Lung microvascular endothelial cell (primary cell): ENCODE data around the gene TPPP3. TPM values are rescaled to one million over a fixed set of nuclear protein-coding genes. Genes with fewer than 3 reads are reported as not detected.

Source experiments
- DNase-seq, 2 donors: peaks; one replicate each; pipeline versions ENCODE4 v3.0.0 to v3.0.0-alpha.2; 2010; ENCODE audit warnings: low read depth in 2 of 2
- total RNA-seq: library from RNA; depleted of rRNA; stranded (reverse); fragments of >200 nt; gene quantifications from 2 replicates; pipeline ENCODE4 v1.2.1, GENCODE V29; 2014

TPPP3 gene
- total RNA-seq, 1 donor from 2014 or later = not detected

DNA sequence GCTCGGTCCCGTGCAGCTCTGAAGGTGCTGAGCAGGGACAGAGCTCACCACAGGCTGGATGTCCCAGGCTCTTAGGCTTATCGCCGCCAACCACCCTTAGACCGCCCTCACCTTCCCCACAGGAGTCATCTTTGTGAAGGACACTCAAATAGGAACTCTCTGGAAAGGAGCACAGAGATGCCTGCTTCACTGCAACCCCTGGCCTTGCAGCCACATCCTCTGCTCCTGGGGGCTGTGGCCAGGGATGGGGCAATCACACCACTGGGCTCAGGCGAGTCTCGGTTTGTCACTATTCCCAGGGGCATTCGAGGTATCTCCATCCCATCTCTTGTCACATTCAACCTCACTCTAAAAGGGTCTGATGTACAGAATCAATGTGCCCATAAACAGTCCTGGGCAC is 12.0 kb upstream of the TPPP3 start:
- DNase-seq = no peak

DNA sequence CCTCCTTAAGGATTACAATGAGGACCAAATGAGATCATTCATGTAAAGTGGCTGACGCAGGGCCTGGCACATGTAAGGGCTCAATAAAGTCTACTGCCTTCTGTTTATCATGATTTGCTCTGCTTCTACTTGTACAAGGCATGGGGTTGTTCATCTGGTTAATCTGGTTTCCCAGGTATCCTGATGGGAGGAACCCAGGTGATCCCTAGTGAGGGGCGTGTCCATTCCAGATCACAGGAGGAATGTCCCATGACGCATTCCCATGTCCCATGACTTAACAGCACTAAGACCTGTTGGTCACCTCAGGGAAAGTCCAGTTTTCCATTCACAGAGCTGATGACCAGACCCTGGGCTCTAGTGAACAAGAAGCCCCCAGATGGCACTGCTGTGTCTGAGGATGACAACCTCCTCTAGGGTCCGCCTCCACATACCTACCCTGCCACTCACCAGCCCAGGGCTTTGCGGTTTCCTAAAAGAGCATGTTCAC is 11.5 kb upstream of the TPPP3 start:
- peak in 1 of 2 donors; percentile 22 for DNase-seq

DNA sequence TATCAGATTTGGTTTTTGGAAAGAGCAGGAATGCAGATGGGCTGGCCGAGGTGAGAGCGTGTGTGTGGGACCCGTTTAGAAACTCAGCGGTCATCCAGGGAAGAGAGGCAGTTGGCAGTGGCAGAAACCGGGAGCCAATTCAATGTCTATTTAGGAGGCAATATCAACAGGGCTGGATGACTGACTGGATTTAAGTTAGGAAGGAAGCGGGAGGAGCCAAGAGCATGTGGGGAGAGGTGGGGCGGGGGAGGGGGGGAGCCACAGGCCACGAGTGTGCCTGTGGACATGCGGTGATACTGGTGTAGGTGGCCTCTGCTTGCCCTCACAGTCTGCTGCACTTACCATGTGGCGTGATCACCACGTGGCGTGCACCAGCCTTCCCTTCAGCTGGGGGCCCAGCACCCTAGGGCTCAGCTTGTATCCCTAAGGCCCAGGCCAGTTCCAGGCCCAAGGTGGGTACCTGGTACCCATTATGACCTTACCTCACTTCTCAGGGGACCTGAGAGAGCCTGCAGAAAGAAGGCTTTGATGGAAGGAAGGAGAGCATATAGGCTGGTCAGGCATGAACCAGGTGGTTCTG is 10.8 kb upstream of the TPPP3 start:
- peak; percentile 62 to 64 for DNase-seq

DNA sequence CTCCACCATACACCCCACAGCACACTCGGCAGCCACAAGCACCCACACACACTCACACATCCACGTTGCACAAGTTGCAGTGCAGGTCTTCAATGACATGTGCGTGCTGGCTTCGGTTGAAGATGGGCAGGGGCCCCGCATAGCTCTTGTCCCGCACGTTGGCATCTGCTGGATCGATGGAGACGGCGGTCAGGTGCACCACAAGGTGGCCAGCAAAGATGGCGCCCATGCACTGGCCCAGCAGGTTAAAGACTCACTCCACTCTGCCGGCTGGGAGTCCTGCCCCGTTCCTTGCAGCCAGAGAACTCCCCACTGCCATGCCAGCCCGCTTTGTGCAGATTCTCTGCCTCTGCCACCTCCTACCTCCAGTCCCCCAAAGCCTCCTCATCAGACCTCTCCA is 7.6 kb upstream of the TPPP3 start:
- no peak for DNase-seq

DNA sequence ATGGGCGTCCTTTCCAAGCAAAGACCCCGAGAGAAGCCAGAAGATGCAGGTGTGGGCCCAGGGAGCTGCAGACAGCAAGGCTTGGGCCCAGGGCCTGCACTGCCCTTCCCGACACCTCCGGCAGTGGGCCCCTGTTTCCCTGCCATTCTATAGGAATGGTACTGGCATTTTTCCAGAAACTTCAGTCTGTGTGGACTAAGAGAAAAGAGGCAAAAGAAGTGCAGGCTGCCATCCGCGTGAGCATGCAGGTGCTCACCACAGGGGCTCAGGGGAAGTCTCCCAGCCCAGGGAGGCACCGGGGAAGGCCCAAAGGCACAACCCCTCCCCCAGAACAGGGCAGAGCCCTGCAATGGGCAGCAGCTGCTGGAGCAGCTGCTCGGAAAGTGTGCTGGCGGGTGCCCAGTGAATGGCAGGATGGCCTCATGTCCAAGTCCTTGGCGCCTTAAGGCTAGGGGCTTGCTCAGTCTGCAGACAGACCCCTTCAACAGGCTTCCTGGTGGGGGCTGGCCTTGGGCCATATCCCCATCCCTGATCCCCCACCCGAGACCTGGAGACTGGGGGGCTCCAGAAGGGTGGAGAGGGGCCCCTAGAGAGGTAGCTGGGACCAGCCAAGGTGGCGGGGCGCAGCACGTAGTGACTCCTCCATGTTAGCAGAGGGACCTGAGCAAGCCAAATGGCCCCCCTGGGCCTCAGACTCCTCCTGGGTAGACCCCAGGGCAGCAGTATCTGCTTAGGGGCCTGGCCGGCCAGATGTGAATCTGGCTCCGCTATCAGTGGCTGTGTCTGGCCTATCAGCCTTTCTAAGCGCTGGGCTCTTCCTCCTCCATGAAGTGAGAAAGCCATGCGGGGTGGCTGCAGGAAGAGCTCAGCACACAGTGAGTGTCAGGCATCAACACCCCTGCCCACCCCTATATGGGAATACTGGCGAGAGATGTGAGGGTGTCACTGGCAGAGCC is 6.7 kb upstream of the TPPP3 start:
- no peak for DNase-seq

DNA sequence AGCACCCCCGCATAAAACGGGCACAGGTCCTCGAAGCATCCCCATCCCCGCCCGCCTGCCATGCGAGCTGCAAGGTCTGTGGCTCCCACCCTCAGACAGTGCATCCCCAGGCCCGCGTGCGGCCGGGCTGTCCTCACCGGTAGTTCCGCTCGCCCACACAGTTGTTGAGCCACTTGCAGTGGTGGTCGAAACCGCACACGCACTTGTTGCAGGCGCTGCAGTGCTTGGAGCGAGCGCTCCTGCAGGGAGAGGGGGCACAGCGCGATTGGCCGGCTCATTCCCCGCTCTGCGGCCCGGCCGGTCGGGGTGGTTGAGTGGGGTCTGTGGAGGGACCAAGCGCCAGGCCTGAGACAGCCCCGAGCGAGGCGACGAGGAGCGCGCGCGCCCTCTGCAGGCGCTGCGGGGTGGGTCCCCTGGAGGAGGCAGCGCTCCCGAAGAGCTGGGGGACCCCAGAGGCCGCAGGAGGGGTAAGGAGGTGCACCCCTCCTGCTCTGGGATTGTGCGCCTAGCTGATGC is 6.0 kb upstream of the TPPP3 start:
- DNase-seq = peak; percentile 48 to 55

DNA sequence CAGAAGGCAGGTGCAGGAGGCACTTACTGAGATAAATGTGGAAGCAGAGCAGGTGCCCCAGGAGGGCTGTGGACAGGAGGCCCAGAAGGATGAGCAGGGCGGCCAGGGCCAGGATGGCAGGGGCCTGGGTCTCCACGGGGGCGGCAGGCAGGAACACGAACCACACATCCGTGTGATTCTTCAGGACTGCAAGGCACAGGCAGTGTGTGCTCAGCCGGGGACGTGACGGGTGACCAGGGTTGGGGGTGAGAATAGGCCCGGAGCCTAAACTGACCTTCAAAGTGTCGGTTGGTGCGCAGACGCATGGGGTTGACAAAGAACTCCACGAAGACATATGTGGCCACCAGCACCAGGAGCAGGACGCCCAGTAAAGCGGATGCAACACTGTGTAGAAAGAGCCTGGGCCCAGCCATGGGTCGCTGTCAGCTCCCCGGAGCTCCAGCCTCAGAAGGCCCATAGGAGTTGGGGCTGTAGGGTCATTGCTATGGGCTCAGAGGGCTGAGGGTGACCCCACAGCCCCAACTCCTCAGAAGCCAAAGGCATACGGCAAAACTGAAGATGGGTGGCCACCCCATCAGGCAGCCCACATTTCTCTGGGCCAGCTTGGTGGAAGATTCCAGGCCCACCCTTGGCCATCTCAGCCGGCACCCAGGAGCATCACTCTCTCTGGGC is 5.4 kb upstream of the TPPP3 start:
- no peak for DNase-seq

DNA sequence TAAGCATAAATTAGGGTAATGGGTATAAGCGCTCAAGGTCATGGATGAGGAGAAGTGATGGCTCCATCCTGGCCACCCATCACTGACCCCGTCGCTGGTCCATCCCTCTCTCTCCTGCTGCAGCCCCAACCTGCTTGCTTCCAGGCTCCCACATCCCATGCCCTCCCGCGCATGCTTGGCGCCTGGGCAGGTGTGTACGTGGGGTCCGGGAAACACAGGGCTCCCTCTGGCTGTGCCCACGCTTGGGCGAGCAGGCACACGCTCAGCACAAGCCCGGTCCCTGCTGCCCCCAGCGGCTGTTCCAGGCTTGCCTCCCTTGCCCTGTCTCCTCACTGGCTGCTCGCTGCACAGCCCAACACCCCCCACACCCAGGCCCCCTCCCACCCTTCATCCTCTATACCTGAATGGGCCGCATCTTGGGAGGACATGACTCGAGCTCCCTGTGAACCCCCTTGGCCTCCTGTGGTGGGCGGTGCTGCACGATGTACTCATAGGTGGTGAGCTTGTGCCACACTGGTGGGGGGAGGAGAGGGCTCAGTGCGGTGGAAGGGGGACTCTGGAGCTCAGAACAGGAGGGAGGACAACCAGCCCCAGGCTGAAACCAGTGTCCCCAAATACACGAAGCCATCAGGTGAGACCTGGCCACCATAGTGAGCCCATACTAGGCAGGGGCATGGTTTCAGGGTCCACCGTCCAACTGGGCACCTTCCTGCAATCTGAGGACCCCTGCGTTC is 4.7 kb upstream of the TPPP3 start:
- DNase-seq = no peak

DNA sequence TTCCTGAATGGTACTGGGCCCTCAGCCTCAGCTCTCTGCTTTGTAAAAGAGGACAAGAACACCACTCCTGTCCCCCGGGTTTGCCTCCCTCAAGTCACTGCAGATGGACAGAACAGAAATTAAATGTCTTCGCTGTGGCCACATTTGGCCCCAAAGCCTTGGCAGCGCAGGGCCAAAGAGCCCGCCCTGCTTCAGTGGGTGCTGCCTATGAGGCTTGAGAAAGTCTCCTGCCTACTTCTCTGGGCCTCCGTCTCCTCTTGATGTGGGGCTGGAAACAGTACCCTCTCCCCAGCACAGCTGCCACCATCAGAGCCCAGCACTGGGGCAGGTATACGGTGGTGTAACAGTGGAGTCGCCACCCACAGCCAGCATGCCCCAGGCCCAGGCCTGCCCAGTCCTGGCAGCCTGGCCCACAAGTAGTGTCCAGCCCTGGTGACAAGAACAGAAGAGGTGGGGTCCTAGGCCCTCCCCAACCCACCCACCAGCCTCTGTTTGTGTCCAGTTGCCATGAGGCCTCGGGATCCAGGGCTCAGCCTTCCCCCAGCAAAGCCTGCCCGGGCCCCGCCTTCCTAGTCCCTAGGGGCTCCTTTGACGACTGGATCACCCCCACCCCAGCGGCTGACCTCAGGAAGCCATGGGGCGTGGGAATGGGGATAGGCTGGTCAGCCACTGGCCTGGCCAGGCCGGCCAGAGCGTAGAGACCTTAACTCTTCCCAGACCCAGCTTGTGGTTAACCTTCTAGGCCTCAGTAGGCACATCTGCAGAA is 3.9 kb upstream of the TPPP3 start:
- peak in 1 of 2 donors; percentile 32 for DNase-seq

DNA sequence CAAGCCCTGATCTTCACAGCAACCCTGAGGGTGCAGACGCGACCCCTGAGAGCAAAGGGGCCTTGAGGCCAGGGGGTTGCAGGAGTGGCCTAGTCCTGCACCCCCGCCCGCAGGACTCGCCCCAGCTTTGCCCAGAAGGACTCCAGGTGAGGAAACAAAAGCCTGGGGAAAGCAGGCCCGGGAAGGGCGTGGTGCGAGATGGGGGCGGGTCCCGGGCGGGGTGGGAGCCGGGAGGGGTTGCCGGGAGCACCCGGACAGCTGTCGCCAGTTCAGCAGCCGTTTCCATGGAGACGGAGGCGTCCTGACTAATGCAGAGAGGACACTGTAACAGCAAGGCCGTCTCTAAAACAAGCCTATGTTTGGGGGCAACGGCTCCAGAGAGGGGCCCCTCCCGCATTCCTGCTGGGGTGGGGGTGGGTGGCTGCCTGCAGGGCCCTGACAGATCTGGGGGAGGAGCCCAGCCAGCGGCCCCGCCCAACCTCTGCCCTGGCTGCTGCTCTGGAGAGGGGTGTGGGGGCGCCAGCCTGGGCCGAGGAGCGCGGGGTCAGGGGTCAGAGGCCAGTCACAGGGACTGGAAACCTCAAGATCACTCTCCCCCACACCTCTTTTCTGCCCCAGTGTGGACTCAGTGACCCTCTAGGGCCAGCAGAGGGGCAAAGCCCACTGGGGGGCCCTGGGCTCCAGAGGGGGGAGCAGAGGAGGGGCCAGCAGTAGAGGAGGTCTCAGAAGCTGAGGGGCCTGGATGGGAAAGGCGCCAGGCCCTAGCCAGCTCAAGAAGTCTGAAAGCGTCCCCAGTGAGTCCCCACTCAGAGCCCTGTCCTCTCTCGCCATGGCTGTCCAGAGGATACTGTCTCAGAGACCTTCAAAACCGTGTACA is 3.1 kb upstream of the TPPP3 start:
- peak; percentile 80 to 86 for DNase-seq

DNA sequence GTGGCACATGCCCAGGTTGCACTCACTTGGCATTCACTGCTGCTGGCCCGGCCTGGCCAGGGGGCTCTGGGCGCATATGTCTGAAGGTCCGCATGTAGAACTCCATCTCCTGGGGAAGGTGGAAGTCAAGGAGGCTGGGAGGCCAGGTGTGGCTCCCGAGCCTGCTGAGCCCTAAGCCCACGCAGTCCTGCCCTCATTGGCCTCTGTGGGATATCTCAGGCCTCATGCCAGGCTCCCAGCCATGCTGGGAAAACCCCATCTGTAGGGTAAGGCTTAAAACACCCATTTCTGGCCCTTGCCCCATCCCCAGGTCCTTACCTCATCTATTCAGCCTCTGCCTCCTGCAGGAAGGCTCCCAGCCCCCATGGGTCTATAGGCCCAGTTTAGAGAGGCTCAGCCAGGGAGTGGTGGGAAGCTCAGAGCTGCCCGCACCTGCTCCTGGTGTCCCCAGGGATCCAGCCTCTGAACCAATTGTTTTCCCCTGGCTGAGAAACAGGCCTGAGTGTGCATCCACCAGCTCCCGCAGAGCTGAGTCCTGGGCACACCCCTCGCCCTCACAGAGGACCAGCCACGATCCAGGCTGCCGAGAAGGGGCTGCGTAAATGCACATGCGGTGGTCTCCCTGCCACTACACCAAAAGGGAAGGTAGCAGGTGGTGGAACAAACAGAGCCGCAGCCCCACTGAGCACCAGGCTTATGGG is 2.3 kb upstream of the TPPP3 start:
- no peak for DNase-seq

DNA sequence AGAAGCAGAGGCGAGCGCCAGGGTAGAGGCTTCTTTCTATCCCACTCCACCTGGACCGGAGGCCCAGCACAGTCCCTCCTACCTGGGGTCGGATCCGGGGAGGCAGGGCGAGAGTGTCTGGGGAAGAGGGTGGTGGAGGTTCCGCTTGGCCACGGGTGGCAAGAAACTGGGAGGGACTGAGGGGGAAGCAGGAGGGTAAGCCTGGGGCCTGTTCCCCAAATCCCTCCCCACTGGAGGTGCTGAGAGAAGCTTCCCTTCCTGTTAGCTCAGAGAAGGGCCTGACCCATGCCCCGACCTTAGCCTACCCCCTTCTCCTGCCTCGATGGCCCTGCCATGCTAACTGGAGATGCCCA is 1.8 kb upstream of the TPPP3 start:
- no peak for DNase-seq

DNA sequence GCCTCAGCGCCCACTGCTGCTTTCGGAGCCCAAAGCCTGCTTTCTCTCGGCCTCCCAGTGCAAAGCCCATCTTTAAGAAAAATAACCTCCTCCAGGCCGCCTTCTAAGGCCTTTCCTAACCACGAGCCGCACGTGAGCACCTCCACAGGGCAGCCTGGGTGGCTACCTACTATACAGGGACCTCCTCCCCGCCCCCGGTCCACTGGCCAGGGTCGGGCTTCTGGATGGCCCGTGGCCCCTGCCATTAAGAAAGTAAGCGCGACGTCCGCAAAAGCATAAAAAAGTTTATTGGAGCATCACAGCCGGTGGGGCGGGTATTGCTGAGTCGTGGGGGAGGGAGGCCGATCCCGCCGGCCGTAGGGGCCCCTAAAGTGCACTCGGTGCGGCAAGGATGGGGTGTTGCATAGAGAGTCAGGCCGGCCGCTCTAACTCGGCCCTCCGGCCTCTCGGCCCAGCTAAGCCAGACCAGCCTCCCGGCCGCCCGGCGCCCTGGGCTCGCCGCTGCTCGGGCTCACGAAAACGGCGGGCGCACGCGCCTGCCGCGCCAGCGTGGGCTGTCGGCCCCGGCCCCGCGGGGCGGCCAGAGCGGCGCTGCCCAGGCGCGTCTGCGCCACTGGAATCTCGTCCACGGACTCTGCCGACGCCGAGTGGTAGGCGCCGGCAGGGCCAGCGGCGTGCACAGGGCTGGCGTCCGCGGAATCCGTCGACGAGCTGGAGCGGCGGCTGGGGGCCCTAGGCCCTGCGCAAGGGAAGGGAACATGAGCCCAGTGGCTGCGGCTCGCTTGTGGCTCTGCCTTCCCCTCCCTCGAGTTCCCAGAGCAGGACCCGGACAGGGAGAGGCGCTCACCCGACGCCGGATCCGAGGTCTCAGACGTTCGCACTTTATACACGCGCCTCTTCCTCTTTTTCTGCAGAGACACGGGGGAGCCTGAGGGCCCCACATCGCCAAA is 1.1 kb upstream of the TPPP3 start:
- DNase-seq = peak in 1 of 2 donors; percentile 29

DNA sequence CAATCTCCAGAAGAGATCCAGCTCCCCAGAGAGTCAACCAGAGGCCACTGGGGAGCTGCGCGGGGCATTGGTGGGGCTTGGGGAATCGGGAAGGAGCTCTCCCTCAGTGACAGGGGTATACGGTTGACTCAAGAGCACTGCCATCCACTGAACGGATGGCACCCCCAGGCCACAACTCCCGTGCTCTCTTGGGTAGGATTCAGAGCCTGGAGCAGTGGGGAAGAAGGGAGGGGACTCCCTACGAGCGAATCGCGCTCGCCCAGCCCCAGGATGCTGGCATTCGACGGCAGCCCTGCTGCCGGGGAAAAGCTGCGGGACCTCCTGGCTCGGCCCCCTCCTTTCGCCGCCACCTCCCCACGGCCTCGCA is 473 bp upstream of the TPPP3 start:
- DNase-seq = no peak

DNA sequence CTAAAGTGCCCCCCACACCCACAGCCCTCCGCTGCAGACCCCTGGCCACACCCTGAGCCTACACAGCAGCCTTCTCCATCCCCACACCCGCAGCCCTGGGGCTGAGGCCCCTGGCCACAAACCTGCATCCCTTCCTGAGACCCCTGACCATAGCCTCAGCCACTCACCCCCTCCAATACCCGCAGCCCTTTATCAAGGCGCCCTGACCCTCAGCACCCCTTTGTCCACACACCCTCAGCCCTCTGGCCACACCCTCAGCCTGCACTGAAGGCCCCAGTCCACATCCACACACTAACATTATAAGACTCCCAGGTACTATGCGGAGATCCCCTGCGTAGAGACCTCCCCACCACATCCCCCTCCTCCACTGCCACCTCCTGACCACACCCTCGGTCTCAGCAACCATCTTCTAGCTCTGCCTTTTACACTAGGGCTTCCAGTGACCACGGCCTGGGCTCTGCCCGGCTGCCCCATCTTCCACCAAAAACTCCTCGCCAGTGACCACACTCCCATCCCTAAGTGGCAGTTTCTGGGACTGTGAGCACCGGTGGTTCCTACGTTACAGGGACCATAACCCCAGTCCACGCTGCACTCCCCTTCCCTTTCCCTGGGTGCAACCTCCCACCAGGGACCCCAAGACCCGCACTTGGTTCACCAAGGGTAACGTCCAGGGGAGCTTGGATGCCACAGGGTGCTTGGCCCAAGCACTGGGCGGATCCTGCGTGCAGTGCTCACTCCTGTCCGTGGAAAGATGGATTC is 818 bp downstream of the TPPP3 start:
- no peak for DNase-seq

DNA sequence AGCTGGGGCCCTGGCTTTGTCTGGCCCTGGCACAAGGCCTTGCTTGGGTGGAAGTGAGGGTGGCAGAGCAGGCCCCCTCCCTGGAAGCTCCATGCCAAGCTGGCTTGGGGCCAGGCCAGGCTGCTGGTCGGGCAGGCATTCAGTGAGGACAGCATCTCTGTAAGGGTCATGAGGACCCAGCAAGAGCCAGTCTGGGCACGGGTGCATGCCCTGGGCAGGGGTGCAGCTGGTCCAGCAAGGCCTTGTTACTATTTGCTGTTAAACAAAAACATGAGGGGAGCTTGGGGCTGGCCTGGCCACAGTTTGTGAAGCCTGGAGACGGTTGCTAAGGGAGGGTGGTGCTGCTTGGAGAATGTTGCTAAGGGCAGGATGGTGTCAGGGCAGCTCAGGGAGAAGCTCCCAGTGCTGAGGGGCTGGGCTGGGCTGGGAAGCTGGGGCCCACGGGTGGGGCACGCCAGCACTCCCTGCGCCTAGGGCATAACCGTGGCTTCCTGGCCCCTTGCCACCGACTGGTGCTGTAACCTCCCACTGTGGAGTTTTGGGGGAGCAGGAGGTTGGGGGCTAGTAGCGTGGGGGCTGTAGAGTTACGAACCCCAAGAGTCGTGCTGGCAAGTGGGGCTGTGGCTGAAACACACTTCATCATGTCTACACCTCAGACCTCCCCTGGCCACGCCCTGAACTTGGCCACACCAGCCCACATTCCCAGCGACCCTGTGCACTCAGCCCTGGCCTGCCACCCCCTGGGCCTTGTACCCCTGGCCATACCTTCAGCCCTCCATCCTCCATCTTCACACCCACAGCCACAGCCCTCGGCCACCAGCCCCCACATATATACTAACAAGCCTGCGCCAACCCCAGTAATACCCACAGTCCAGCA is 1.6 kb downstream of the TPPP3 start:
- no peak for DNase-seq
